IMR-90 (cell line): ENCODE results near the gene FLOT2. TPM values are rescaled to one million over a fixed set of nuclear protein-coding genes. Genes with fewer than 3 reads are reported as not detected.

Source experiments
- ATAC-seq: fragments of 200-7000 bp; cut with Tn5 transposase; 2 replicates; pipeline ENCODE4 v1.9.1; 2020; ENCODE audit warnings: low read depth, mild to moderate bottlenecking, moderate library complexity
- BruUV-seq: library from RNA; stranded (reverse); fragments of 400-500 nt; replicated peaks from 2 replicates; lab custom pipeline; 2021; lab: Mats Ljungman, UMichigan
- CTCF ChIA-PET: fragments of 300-600 bp; formaldehyde crosslinking; extraction: SDS; loops from one replicate; lab custom pipeline; 2021; ENCODE audit warnings: antibody characterized with exemption; lab: Yijun Ruan, JAX
- POLR2A ChIA-PET: fragments of 300-600 bp; sonication (Branson Sonifier 250); formaldehyde crosslinking; loops from one replicate; lab custom pipeline; 2022; ENCODE audit warnings: antibody characterized with exemption; ENCODE audit not compliant: unreplicated experiment; lab: Charles Lee
- DNase-seq: peaks from one replicate; pipeline ENCODE4 v3.0.0; 2013
- H2AFZ ChIP-seq: replicated peaks from 2 replicates; pipeline ENCODE3; 2013; ENCODE audit warnings: low read length, mild to moderate bottlenecking; ENCODE audit not compliant: poor library complexity
- H2AK5ac ChIP-seq: 2 replicates; pipeline ENCODE4 v1.6.1; 2013; ENCODE audit warnings: low read depth, low read length, inconsistent platforms
- H2AK9ac ChIP-seq: replicated peaks from 2 replicates; pipeline ENCODE3; 2013; ENCODE audit warnings: mild to moderate bottlenecking, low read depth, low read length, moderate library complexity; ENCODE audit not compliant: poor library complexity
- H2BK120ac ChIP-seq: 2 replicates; pipeline ENCODE4 v1.6.1; 2013; ENCODE audit warnings: low read depth, low read length, inconsistent platforms
- H2BK15ac ChIP-seq: 3 replicates; pipeline ENCODE4 v1.6.1; 2013; ENCODE audit warnings: low read depth, low read length, inconsistent platforms
- H2BK20ac ChIP-seq: 2 replicates; pipeline ENCODE4 v1.6.1; 2013; ENCODE audit warnings: low read depth, mild to moderate bottlenecking, inconsistent platforms, low read length, moderate library complexity
- H2BK5ac ChIP-seq: 2 replicates; pipeline ENCODE4 v1.6.1; 2013; ENCODE audit warnings: mild to moderate bottlenecking, low read depth, low read length, inconsistent platforms; ENCODE audit not compliant: poor library complexity, severe bottlenecking
- H3K14ac ChIP-seq: replicated peaks from 2 replicates; pipeline ENCODE4 v1.6.1; 2013; ENCODE audit warnings: low read depth, low read length, inconsistent platforms
- H3K18ac ChIP-seq: 2 replicates; pipeline ENCODE4 v1.6.1; 2013; ENCODE audit warnings: low read depth, low read length, control low read depth
- H3K23ac ChIP-seq: 2 replicates; pipeline ENCODE4 v1.6.1; 2013; ENCODE audit warnings: low read depth, low read length, inconsistent platforms
- H3K27ac ChIP-seq: 2 replicates; pipeline ENCODE4 v1.5.1; 2013; ENCODE audit warnings: mild to moderate bottlenecking, control low read depth, low read length; ENCODE audit not compliant: insufficient read depth
- H3K27me3 ChIP-seq: 2 replicates; pipeline ENCODE4 v1.6.1; 2013; ENCODE audit warnings: low read length; ENCODE audit not compliant: control insufficient read depth, insufficient read depth
- H3K36me3 ChIP-seq: 2 replicates; pipeline ENCODE4 v1.6.1; 2013; ENCODE audit warnings: low read length, mixed read lengths; ENCODE audit not compliant: control insufficient read depth, insufficient read depth
- H3K4ac ChIP-seq: 2 replicates; pipeline ENCODE4 v1.6.1; 2013; ENCODE audit warnings: low read depth, low read length, inconsistent platforms
- H3K4me1 ChIP-seq: 2 replicates; pipeline ENCODE4 v1.6.1; 2013; ENCODE audit warnings: low read length, mixed read lengths; ENCODE audit not compliant: control insufficient read depth, insufficient read depth
- H3K4me2 ChIP-seq: 2 replicates; pipeline ENCODE4 v1.6.1; 2013; ENCODE audit warnings: low read depth, mild to moderate bottlenecking, control low read depth, low read length, moderate library complexity
- H3K4me3 ChIP-seq: 2 replicates; pipeline ENCODE4 v1.5.1; 2013; ENCODE audit warnings: low read depth, mild to moderate bottlenecking, control low read depth, low read length, moderate library complexity; ENCODE audit not compliant: insufficient read depth
- H3K56ac ChIP-seq: 2 replicates; pipeline ENCODE4 v1.6.1; 2013; ENCODE audit warnings: low read length, inconsistent platforms; ENCODE audit not compliant: insufficient read depth; ENCODE audit errors: extremely low read depth
- H3K79me1 ChIP-seq, 2 experiments: 2 replicates each; pipeline ENCODE4 v1.6.1; 2013; ENCODE audit warnings: low read length in 2 of 2, inconsistent platforms in 1 of 2, low read depth in 1 of 2
- H3K9ac ChIP-seq: 2 replicates; pipeline ENCODE4 v1.6.1; 2013; ENCODE audit warnings: low read depth, low read length, control low read depth
- H3K9me1 ChIP-seq: 2 replicates; pipeline ENCODE4 v1.6.1; 2013; ENCODE audit warnings: low read length, inconsistent platforms; ENCODE audit not compliant: insufficient read depth
- H3K9me3 ChIP-seq: 2 replicates; pipeline ENCODE4 v1.6.1; 2013; ENCODE audit warnings: low read length; ENCODE audit not compliant: control insufficient read depth, insufficient read depth
- H4K20me1 ChIP-seq: 2 replicates; pipeline ENCODE4 v1.6.1; 2013; ENCODE audit warnings: low read length, inconsistent platforms; ENCODE audit not compliant: insufficient read depth
- H4K5ac ChIP-seq: 2 replicates; pipeline ENCODE4 v1.6.1; 2013; ENCODE audit warnings: mild to moderate bottlenecking, low read depth, low read length, control low read depth
- H4K8ac ChIP-seq, 2 experiments: 2 replicates each; pipeline ENCODE4 v1.6.1; 2013; ENCODE audit warnings: low read depth in 2 of 2, low read length in 2 of 2, control low read depth in 1 of 2, inconsistent platforms in 1 of 2
- H4K91ac ChIP-seq: 2 replicates; pipeline ENCODE4 v1.6.1; 2013; ENCODE audit warnings: low read depth, low read length, inconsistent platforms; ENCODE audit not compliant: insufficient read depth
- BHLHE40 ChIP-seq: fragments of 150-350 bp; IDR thresholded peaks from 2 replicates; pipeline ENCODE4 v1.6.1; 2016; ENCODE audit warnings: mild to moderate bottlenecking, low read depth, low read length
- CEBPB ChIP-seq: IDR thresholded peaks from 2 replicates; pipeline ENCODE4 v1.6.1; 2012; ENCODE audit warnings: low read depth, low read length, improper control_type of control experiment
- CHD1 ChIP-seq: IDR thresholded peaks from 2 replicates; pipeline ENCODE4 v1.6.1; 2012; ENCODE audit warnings: low read depth, low read length, improper control_type of control experiment
- ELK1 ChIP-seq: fragments of 150-350 bp; IDR thresholded peaks from 2 replicates; pipeline ENCODE4 v1.6.1; 2016; ENCODE audit warnings: low read depth, mild to moderate bottlenecking, low read length, moderate library complexity, borderline replicate concordance
- FOS ChIP-seq: fragments of 150-350 bp; IDR thresholded peaks from 2 replicates; pipeline ENCODE4 v1.6.1; 2016; ENCODE audit warnings: low read depth, low read length
- MAFK ChIP-seq: IDR thresholded peaks from 2 replicates; pipeline ENCODE4 v1.6.1; 2012; ENCODE audit warnings: low read depth, low read length, improper control_type of control experiment
- MAZ ChIP-seq: IDR thresholded peaks from 2 replicates; pipeline ENCODE4 v1.6.1; 2012; ENCODE audit warnings: low read depth, mild to moderate bottlenecking, low read length, improper control_type of control experiment, moderate library complexity, borderline replicate concordance
- MXI1 ChIP-seq: IDR thresholded peaks from 2 replicates; pipeline ENCODE4 v1.6.1; 2012; ENCODE audit warnings: low read depth, mild to moderate bottlenecking, low read length, moderate library complexity, borderline replicate concordance
- NFE2L2 ChIP-seq: fragments of 150-350 bp; IDR thresholded peaks from 2 replicates; pipeline ENCODE4 v1.6.1; 2016; ENCODE audit warnings: low read depth, mild to moderate bottlenecking, low read length
- POLR2A ChIP-seq: IDR thresholded peaks from 2 replicates; pipeline ENCODE4 v1.6.1; 2012; ENCODE audit warnings: mild to moderate bottlenecking, low read depth, low read length
- RAD21 ChIP-seq: IDR thresholded peaks from 2 replicates; pipeline ENCODE4 v1.6.1; 2012; ENCODE audit warnings: low read length, improper control_type of control experiment
- RCOR1 ChIP-seq: IDR thresholded peaks from 2 replicates; pipeline ENCODE4 v1.6.1; 2012; ENCODE audit warnings: mild to moderate bottlenecking, low read length, improper control_type of control experiment; ENCODE audit not compliant: insufficient replicate concordance
- RFX5 ChIP-seq: IDR thresholded peaks from 2 replicates; pipeline ENCODE4 v1.8.0; 2012; ENCODE audit warnings: low read depth, mild to moderate bottlenecking, low read length, moderate library complexity
- SMC3 ChIP-seq: fragments of 150-350 bp; IDR thresholded peaks from 2 replicates; pipeline ENCODE4 v1.6.1; 2016; ENCODE audit warnings: low read depth, mild to moderate bottlenecking, antibody characterized with exemption, low read length, moderate library complexity
- USF2 ChIP-seq: fragments of 150-350 bp; IDR thresholded peaks from 2 replicates; pipeline ENCODE4 v1.6.1; 2017; ENCODE audit warnings: mild to moderate bottlenecking, antibody characterized with exemption, low read length, low read depth
- WGBS, 2 experiments: methylation state at CpG; one replicate each; pipeline versions ENCODE4 v1.1.5 to v1.1.7; 2013; ENCODE audit warnings: missing lambda C conversion rate in 2 of 2; ENCODE audit not compliant: insufficient read length in 1 of 2; ENCODE audit errors: extremely low coverage in 2 of 2; 5-methylcytosine and 5-hydroxymethylcytosine counted together
- dilution Hi-C: fragments of 300-500 bp; cut with HindIII; formaldehyde crosslinking; loops from one replicate; pipeline ENCODE4 v1.14.3; 2018; ENCODE audit warnings: low sequenced_read_pairs; ENCODE audit not compliant: unreplicated experiment
- in situ Hi-C: fragments of 300-500 bp; cut with MboI; formaldehyde crosslinking; loops from 3 replicates; pipeline ENCODE4 v1.14.3; 2019; ENCODE audit warnings: low sequenced_read_pairs, inconsistent platforms, mixed read lengths
- intact Hi-C: fragments of 100-400 bp; cut with micrococcal nuclease; formaldehyde crosslinking; loops from 2 replicates; pipeline ENCODE4 v1.10.0; 2022
- polyA plus RNA-seq, 3 experiments: library from polyadenylated mRNA; depleted of rRNA; stranded (reverse); fragments of >200 nt; gene quantifications; 2 replicates each; pipeline ENCODE4 v1.2.3, GENCODE V29; 2012; ENCODE audit warnings: low replicate concordance in 1 of 3
- total RNA-seq: library from RNA; depleted of rRNA; stranded (reverse); fragments of >200 nt; gene quantifications from 2 replicates; pipeline ENCODE4 v1.2.3, GENCODE V29; 2012
- TF ChIP-seq, protein P1 (sequence below): conservative IDR thresholded peaks from 2 replicates; pipeline ENCODE4 v1.5.1; 2012; ENCODE audit warnings: mild to moderate bottlenecking, low read depth, low read length, improper control_type of control experiment

Gene FLOT2
- total and polyA plus RNA-seq, 2 of the 4 experiments (the other 2 are of a cell fraction), result 19.7 to 67.9 TPM

DNA sequence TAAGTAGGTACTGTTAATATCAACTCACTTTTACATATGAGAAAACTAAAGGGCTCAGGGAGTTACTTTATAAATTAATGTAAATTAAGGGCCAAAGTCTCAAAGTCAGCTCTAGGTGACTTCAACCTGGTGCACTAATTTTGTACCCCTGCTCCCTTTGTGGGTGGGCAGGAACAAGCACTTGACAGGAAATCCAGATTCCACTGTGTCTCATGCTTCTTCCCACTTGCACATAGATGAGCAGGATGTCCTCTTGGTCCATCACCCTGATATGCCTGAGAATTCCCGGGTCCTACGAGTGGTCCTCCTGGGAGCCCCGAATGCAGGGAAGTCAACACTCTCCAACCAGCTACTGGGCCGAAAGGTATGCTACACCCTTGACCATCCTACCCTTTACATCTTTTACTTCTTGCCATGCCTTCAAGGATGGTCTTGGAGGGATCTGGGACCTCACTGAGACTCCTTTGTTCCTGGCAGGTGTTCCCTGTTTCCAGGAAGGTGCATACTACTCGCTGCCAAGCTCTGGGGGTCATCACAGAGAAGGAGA, 41.4 kb downstream of the FLOT2 start:
- CTCF ChIA-PET, result interaction anchor here (0.6 kb wide), 2 partner anchors 30 to 209 kb away, joined by 3 to 5 read pairs; no protein-coding TSS in a partner anchor
- in situ Hi-C loops, result no loop called here

More for the DNA sequence above, 41.4 kb downstream of the FLOT2 start:
- POLR2A ChIA-PET, result no interaction called here
- peaks cover 26% of the 10 kb centered on the region for H3K36me3 ChIP-seq
- H3K23ac ChIP-seq, result no peak overlapping the region
- peaks cover 4% of the 10 kb centered on the region; the same call in 1 of the 2 replicates for H3K9me1 ChIP-seq
- no peaks in the 10 kb centered on the region for H4K20me1 ChIP-seq
- no peak overlapping the region for H2BK5ac ChIP-seq
- no peak overlapping the region for H3K56ac ChIP-seq
- H3K18ac ChIP-seq, result no peak overlapping the region
- no peak overlapping the region for H3K4me2 ChIP-seq
- no peak overlapping the region for H4K91ac ChIP-seq
- no TSS peak for BruUV-seq
- H2BK15ac ChIP-seq, result no peak overlapping the region
- no peak overlapping the region for H3K4ac ChIP-seq
- intact Hi-C loops, result loop anchor here (5.0 kb wide), 1 partner anchor 94 kb away; no protein-coding TSS in a partner anchor
- no peak overlapping the region for H3K27ac ChIP-seq
- H2AK5ac ChIP-seq, result no peak overlapping the region
- no peak overlapping the region for H3K4me3 ChIP-seq
- H2AK9ac ChIP-seq, result peak overlapping the region; percentile 57
- no peak overlapping the region for H2AFZ ChIP-seq
- TF ChIP-seq SMC3 (no peak), NFE2L2 (no peak), BHLHE40 (no peak), RAD21 (no peak), FOS (no peak), POLR2A (no peak), CHD1 (no peak), RCOR1 (no peak), MAFK (no peak), ELK1 (no peak), USF2 (no peak), CEBPB (no peak), MXI1 (no peak), MAZ (no peak), RFX5 (no peak)
- TF ChIP-seq, protein P1, sequence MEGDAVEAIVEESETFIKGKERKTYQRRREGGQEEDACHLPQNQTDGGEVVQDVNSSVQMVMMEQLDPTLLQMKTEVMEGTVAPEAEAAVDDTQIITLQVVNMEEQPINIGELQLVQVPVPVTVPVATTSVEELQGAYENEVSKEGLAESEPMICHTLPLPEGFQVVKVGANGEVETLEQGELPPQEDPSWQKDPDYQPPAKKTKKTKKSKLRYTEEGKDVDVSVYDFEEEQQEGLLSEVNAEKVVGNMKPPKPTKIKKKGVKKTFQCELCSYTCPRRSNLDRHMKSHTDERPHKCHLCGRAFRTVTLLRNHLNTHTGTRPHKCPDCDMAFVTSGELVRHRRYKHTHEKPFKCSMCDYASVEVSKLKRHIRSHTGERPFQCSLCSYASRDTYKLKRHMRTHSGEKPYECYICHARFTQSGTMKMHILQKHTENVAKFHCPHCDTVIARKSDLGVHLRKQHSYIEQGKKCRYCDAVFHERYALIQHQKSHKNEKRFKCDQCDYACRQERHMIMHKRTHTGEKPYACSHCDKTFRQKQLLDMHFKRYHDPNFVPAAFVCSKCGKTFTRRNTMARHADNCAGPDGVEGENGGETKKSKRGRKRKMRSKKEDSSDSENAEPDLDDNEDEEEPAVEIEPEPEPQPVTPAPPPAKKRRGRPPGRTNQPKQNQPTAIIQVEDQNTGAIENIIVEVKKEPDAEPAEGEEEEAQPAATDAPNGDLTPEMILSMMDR, result no peak
- WGBS, 2 experiments, result no CpG with 5 or more reads among the region's 5 CpGs
- DNase-seq (no peak), ATAC-seq (no peak)
- no peak overlapping the region for H3K9ac ChIP-seq
- H2BK120ac ChIP-seq, result no peak overlapping the region
- no peak overlapping the region for H4K5ac ChIP-seq
- no peaks in the 10 kb centered on the region for H3K4me1 ChIP-seq
- no peaks in the 10 kb centered on the region for H3K9me3 ChIP-seq
- dilution Hi-C loops, result no loop called here
- H3K79me1 ChIP-seq, result peaks cover 15 to 16% of the 10 kb centered on the region in 2 experiments
- no peaks in the 10 kb centered on the region for H3K27me3 ChIP-seq
- H4K8ac ChIP-seq, result no peak overlapping the region; a peak in 1 of 4 replicates
- no peak overlapping the region for H3K14ac ChIP-seq
- no peak overlapping the region for H2BK20ac ChIP-seq
